Panc1 (cell line): ENCODE results near the gene LARP4B. TPM values are rescaled to one million over a fixed set of nuclear protein-coding genes. Genes with fewer than 3 reads are reported as not detected.

Source experiments
- ATAC-seq: fragments of 200-7000 bp; cut with Tn5 transposase; 2 replicates; pipeline ENCODE4 v1.9.1; 2020; ENCODE audit warnings: mild to moderate bottlenecking, moderate library complexity
- BruUV-seq: library from RNA; stranded (reverse); fragments of 400-500 nt; replicated peaks from 2 replicates; lab custom pipeline; 2021; lab: Mats Ljungman, UMichigan
- CTCF ChIA-PET: fragments of 300-600 bp; sonication (Branson Sonifier 250); formaldehyde crosslinking; loops from one replicate; lab custom pipeline; 2022; ENCODE audit warnings: antibody characterized with exemption; lab: Charles Lee
- POLR2A ChIA-PET: fragments of 300-600 bp; sonication (Branson Sonifier 250); formaldehyde crosslinking; loops from one replicate; lab custom pipeline; 2022; ENCODE audit warnings: antibody characterized with exemption; lab: Charles Lee
- DNase-seq: peaks from one replicate; pipeline ENCODE4 v3.0.0-alpha.2; 2010; ENCODE audit warnings: low read depth, low spot score
- H3K27ac ChIP-seq: 2 replicates; pipeline ENCODE4 v1.5.1; 2011; ENCODE audit warnings: mild to moderate bottlenecking, low read length, inconsistent platforms
- H3K27me3 ChIP-seq: fragments of 200-500 bp; sonication (Bioruptor generic); 2 replicates; pipeline ENCODE4 v1.6.0; 2014; ENCODE audit warnings: low read length, inconsistent platforms; ENCODE audit not compliant: control insufficient read depth, insufficient read depth
- H3K36me3 ChIP-seq: fragments of 200-500 bp; sonication (Bioruptor generic); 2 replicates; pipeline ENCODE4 v1.5.1; 2014; ENCODE audit warnings: inconsistent platforms, mild to moderate bottlenecking, low read length, moderate library complexity; ENCODE audit not compliant: control insufficient read depth, insufficient read depth
- H3K4me1 ChIP-seq: 2 replicates; pipeline ENCODE4 v1.5.1; 2011; ENCODE audit warnings: inconsistent platforms, mild to moderate bottlenecking, low read length, moderate library complexity; ENCODE audit not compliant: control insufficient read depth, insufficient read depth
- H3K4me3 ChIP-seq, 2 experiments: 2 replicates each; pipeline ENCODE4 v1.5.1; 2011 to 2012; ENCODE audit warnings: low read depth in 2 of 2, low read length in 2 of 2, mild to moderate bottlenecking in 2 of 2, inconsistent platforms in 1 of 2, moderate library complexity in 1 of 2
- H3K9me3 ChIP-seq: fragments of 200-500 bp; sonication (Bioruptor generic); 2 replicates; pipeline ENCODE4 v1.5.1; 2014; ENCODE audit warnings: low read depth, mild to moderate bottlenecking, inconsistent platforms, low read length, moderate library complexity; ENCODE audit not compliant: control insufficient read depth, insufficient read depth
- POLR2AphosphoS5 ChIP-seq: IDR thresholded peaks from 2 replicates; pipeline ENCODE4 v1.6.1; 2012; ENCODE audit warnings: mild to moderate bottlenecking, low read depth, low read length, moderate library complexity
- SIN3A ChIP-seq: IDR thresholded peaks from 2 replicates; pipeline ENCODE4 v1.6.1; 2012; ENCODE audit warnings: low read depth, mild to moderate bottlenecking, low read length, moderate library complexity, borderline replicate concordance; ENCODE audit not compliant: insufficient read depth
- TCF7L2 ChIP-seq: IDR thresholded peaks from 2 replicates; pipeline ENCODE4 v1.6.1; 2011; ENCODE audit warnings: mild to moderate bottlenecking, low read depth, low read length, inconsistent platforms
- in situ Hi-C: cut with HindIII; loops from 2 replicates; pipeline ENCODE4 v1.10.0; 2016; ENCODE audit warnings: low sequenced_read_pairs, low pct_unique_long_range_greater_than_20kb
- intact Hi-C: fragments of 100-400 bp; cut with micrococcal nuclease; formaldehyde crosslinking; loops from one replicate; pipeline ENCODE4 v1.10.0; 2022; ENCODE audit not compliant: unreplicated experiment
- total RNA-seq: library from RNA; stranded (reverse); gene quantifications from one replicate; pipeline ENCODE4 v1.2.1, GENCODE V29; 2021; ENCODE audit not compliant: unreplicated experiment
- TF ChIP-seq, protein P1 (sequence below): fragments of 450-650 bp; IDR thresholded peaks from 2 replicates; pipeline ENCODE4 v1.5.1; 2017; ENCODE audit warnings: mild to moderate bottlenecking
- TF ChIP-seq, protein P2 (sequence below), 2 experiments: IDR thresholded peaks; 2 replicates each; pipeline ENCODE4 v1.6.1; 2011 to 2012; ENCODE audit warnings: low read depth in 2 of 2, control low read depth in 1 of 2, low read length in 1 of 2, mild to moderate bottlenecking in 1 of 2, moderate library complexity in 1 of 2; ENCODE audit not compliant: insufficient read depth in 1 of 2

The LARP4B gene
- total RNA-seq, 1 experiment from 2014 or later = 87.0 TPM

DNA sequence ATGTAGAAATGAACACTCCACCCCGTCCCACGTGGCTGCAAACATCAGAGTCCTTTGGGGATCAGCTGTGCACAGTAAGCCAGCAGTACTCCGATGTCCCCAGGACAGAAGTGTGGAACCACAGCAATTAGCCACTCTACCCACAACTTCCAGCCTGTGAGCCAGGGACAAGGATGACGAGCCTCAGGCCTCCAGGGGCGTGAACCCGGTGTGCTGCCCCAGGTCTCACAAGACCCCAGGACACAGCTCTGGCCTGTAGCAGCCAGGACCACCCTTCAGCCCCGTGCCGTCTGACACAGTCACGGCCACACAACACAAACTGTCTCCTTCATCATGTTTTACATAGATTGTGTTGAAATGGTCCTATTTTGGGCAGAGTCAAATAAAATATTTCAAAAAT is 129.0 kb downstream of the LARP4B start:
- no TSS peak for BruUV-seq
- intact Hi-C loops = no loop called here

DNA sequence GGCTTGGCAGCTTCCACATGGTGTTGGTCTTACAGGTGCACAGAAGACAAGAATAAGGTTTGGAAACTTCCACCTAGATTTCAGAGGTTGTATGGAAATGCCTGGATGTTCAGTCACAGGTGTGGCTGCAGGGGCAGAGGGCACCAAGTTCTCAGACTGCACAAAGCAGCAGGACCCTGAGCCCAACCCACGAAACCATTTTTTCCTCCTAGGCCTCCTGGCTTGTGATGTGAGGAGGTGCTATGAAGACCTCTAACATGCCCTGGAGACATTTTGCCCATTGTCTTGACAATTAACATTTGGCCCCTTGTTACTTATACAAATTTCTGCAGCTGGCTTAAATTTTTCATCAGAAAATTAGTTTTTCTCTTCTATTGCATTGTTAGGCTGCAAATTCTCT is 134.3 kb downstream of the LARP4B start:
- ATAC-seq (no peak), DNase-seq (no peak)
- Histone ChIP-seq H3K27ac (no peak overlapping the region), H3K4me3 (no peak overlapping the region), H3K36me3 (no peaks in the 10 kb centered on the region), H3K27me3 (no peaks in the 10 kb centered on the region), H3K9me3 (no peaks in the 10 kb centered on the region), H3K4me1 (no peaks in the 10 kb centered on the region)
- POLR2A ChIA-PET = no interaction called here
- intact Hi-C loops (no loop called here), in situ Hi-C loops (no loop called here)
- TF ChIP-seq, protein P1, sequence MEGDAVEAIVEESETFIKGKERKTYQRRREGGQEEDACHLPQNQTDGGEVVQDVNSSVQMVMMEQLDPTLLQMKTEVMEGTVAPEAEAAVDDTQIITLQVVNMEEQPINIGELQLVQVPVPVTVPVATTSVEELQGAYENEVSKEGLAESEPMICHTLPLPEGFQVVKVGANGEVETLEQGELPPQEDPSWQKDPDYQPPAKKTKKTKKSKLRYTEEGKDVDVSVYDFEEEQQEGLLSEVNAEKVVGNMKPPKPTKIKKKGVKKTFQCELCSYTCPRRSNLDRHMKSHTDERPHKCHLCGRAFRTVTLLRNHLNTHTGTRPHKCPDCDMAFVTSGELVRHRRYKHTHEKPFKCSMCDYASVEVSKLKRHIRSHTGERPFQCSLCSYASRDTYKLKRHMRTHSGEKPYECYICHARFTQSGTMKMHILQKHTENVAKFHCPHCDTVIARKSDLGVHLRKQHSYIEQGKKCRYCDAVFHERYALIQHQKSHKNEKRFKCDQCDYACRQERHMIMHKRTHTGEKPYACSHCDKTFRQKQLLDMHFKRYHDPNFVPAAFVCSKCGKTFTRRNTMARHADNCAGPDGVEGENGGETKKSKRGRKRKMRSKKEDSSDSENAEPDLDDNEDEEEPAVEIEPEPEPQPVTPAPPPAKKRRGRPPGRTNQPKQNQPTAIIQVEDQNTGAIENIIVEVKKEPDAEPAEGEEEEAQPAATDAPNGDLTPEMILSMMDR = no peak
- TF ChIP-seq, protein P2, sequence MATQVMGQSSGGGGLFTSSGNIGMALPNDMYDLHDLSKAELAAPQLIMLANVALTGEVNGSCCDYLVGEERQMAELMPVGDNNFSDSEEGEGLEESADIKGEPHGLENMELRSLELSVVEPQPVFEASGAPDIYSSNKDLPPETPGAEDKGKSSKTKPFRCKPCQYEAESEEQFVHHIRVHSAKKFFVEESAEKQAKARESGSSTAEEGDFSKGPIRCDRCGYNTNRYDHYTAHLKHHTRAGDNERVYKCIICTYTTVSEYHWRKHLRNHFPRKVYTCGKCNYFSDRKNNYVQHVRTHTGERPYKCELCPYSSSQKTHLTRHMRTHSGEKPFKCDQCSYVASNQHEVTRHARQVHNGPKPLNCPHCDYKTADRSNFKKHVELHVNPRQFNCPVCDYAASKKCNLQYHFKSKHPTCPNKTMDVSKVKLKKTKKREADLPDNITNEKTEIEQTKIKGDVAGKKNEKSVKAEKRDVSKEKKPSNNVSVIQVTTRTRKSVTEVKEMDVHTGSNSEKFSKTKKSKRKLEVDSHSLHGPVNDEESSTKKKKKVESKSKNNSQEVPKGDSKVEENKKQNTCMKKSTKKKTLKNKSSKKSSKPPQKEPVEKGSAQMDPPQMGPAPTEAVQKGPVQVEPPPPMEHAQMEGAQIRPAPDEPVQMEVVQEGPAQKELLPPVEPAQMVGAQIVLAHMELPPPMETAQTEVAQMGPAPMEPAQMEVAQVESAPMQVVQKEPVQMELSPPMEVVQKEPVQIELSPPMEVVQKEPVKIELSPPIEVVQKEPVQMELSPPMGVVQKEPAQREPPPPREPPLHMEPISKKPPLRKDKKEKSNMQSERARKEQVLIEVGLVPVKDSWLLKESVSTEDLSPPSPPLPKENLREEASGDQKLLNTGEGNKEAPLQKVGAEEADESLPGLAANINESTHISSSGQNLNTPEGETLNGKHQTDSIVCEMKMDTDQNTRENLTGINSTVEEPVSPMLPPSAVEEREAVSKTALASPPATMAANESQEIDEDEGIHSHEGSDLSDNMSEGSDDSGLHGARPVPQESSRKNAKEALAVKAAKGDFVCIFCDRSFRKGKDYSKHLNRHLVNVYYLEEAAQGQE (IDR thresholded peaks at IDR 0.05; ENCODE audit: insufficient read depth in 1 of 2, low read depth in 2 of 2, low read length in 1 of 2) = no peak
- TF ChIP-seq TCF7L2 (no peak), POLR2AphosphoS5 (no peak), SIN3A (no peak)
- BruUV-seq = no TSS peak
- CTCF ChIA-PET = no interaction called here

More for the DNA sequence above, 129.0 kb downstream of the LARP4B start:
- no peaks in the 10 kb centered on the region for H3K27me3 ChIP-seq
- DNase-seq (no peak), ATAC-seq (no peak)
- no peaks in the 10 kb centered on the region; the same call in 1 of the 2 replicates for H3K36me3 ChIP-seq
- no peaks in the 10 kb centered on the region for H3K9me3 ChIP-seq
- no peak overlapping the region for H3K27ac ChIP-seq
- in situ Hi-C loops = no loop called here
- no peak overlapping the region for H3K4me3 ChIP-seq
- no peaks in the 10 kb centered on the region for H3K4me1 ChIP-seq
- CTCF ChIA-PET = no interaction called here
- TF ChIP-seq, protein P2 (IDR thresholded peaks at IDR 0.05; ENCODE audit: insufficient read depth in 1 of 2, low read depth in 2 of 2, low read length in 1 of 2) = no peak
- TF ChIP-seq TCF7L2 = no peak
- TF ChIP-seq POLR2AphosphoS5 = no peak
- POLR2A ChIA-PET = no interaction called here
